Esophagus squamous epithelium (tissue), 5 donors: ENCODE results near the gene COCH. TPM values are rescaled to one million over a fixed set of nuclear protein-coding genes. Genes with fewer than 3 reads are reported as not detected.
"Not testable (repeated sequence)": the region's sequence is repeated elsewhere in the genome, so short reads cannot be mapped to it uniquely, and the experiment has no call there.

Experiments used
- DNase-seq: peaks from one replicate; lab custom pipeline; 2025; lab: John Stamatoyannopoulos, UW
- H3K27ac ChIP-seq, 4 donors: fragments of 200-600 bp; sonication (generic); one replicate each; pipeline ENCODE4 v1.5.1; 2016 to 2019; ENCODE audit warnings: mild to moderate bottlenecking in 1 of 4
- H3K27me3 ChIP-seq, 4 donors: fragments of 200-600 bp; sonication (generic); 1 replicate in 3 of 4; 2 replicates in 1 of 4; pipeline versions ENCODE4 v1.5.1 to v1.6.0; 2017 to 2021; ENCODE audit warnings: antibody characterized with exemption in 1 of 4
- H3K36me3 ChIP-seq, 3 donors: fragments of 200-600 bp; sonication (generic); one replicate each; pipeline ENCODE4 v1.5.1; 2016 to 2019
- H3K4me1 ChIP-seq, 3 donors: fragments of 200-600 bp; sonication (generic); one replicate each; pipeline ENCODE4 v1.5.1; 2017 to 2019
- H3K4me3 ChIP-seq, 4 donors: fragments of 200-600 bp; sonication (generic); 1 replicate in 3 of 4; 2 replicates in 1 of 4; pipeline ENCODE4 v1.5.1; 2016 to 2019; ENCODE audit warnings: mild to moderate bottlenecking in 2 of 4, moderate library complexity in 1 of 4
- H3K9me3 ChIP-seq, 3 donors: fragments of 200-600 bp; sonication (generic); one replicate each; pipeline ENCODE4 v1.5.1; 2016 to 2019
- CTCF ChIP-seq, 6 experiments: fragments of 450-650 bp in 4 of 6; fragments of 200-600 bp in 2 of 6; sonication (generic) in 2 of 6; IDR thresholded peaks; one replicate each; pipeline ENCODE4 v1.5.1; 2016 to 2019; ENCODE audit warnings: antibody characterized with exemption in 6 of 6, mild to moderate bottlenecking in 4 of 6, moderate library complexity in 4 of 6
- POLR2A ChIP-seq, 4 donors: fragments of 450-650 bp; IDR thresholded peaks; one replicate each; pipeline ENCODE4 v1.6.1; 2017; ENCODE audit warnings: antibody characterized with exemption in 4 of 4, mild to moderate bottlenecking in 4 of 4, moderate library complexity in 3 of 4
- WGBS, 2 donors: methylation state at CpG; one replicate each; pipeline ENCODE4 v1.1.5; 2018; 5-methylcytosine and 5-hydroxymethylcytosine counted together
- intact Hi-C: fragments of 100-400 bp; cut with DNase I; formaldehyde crosslinking; loops from one replicate; pipeline ENCODE4 v1.15.0; 2022
- total RNA-seq, 4 donors: library from RNA; depleted of rRNA; stranded (reverse); fragments of >200 nt; gene quantifications; one replicate each; pipeline ENCODE4 v1.1.0, GENCODE V29; 2016
- donor health status: DM: yes; HTN: yes; CAD: no.

COCH gene
- total RNA-seq, 4 donors from 2014 or later: 0.26 to 0.76 TPM; not detected in 2

DNA sequence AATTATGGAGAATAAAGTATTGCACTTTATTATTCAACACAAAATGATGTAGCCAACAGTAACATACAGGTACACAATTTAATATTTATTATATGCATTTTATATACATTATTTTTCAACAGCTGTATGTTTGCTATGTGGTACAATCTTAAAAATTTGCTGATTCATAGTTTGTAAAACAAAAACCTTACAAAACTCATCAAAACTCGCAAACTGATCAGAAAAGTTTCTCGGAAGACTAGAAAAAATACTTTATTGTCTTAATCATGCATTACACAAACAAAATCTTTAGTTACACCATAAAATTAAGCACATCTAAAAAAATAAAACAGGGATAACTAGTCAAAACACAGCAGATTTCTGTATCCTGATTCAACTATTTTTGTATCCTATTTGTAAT is 19.5 kb downstream of the COCH start:
- Histone ChIP-seq H3K27me3 (no peaks in the 10 kb centered on the region), H3K9me3 (no peaks in the 10 kb centered on the region), H3K27ac (no peak overlapping the region), H3K4me3 (no peak overlapping the region), H3K4me1 (no peaks in the 10 kb centered on the region), H3K36me3 (peaks cover 0 to 44% (median 0%) of the 10 kb centered on the region in 3 donors)
- WGBS, 2 donors: 95% methylated on average over 2 of the region's 2 CpGs
- DNase-seq: no peak
- intact Hi-C loops: no loop called here
- no peak for TF ChIP-seq POLR2A (IDR thresholded peaks at IDR 0.05)
- TF ChIP-seq CTCF (IDR thresholded peaks at IDR 0.05): no peak

GRCh38 chr14:30894923-30895515 is 20.7 kb downstream of the COCH start:
- intact Hi-C loops: no loop called here
- Histone ChIP-seq H3K4me3 (no peak overlapping the region), H3K27ac (no peak overlapping the region), H3K9me3 (no peaks in the 10 kb centered on the region), H3K36me3 (peaks cover 0 to 51% (median 0%) of the 10 kb centered on the region in 3 donors), H3K27me3 (no peaks in the 10 kb centered on the region), H3K4me1 (no peaks in the 10 kb centered on the region)
- no peak for DNase-seq
- WGBS, 2 donors: 84 to 92% methylated on average over 4 of the region's 4 CpGs
- TF ChIP-seq POLR2A (IDR thresholded peaks at IDR 0.05): no peak
- no peak for TF ChIP-seq CTCF (IDR thresholded peaks at IDR 0.05)

- intact Hi-C loops: no loop called here
- no peaks in the 10 kb centered on the region for H3K9me3 ChIP-seq
- TF ChIP-seq CTCF (IDR thresholded peaks at IDR 0.05) (no peak), POLR2A (IDR thresholded peaks at IDR 0.05) (no peak)
- H3K27me3 ChIP-seq: no peaks in the 10 kb centered on the region
- H3K27ac ChIP-seq: no peak overlapping the region
- H3K4me1 ChIP-seq: no peaks in the 10 kb centered on the region
- no peak for DNase-seq
- no peak overlapping the region for H3K4me3 ChIP-seq
- peaks cover 0 to 65% (median 0%) of the 10 kb centered on the region in 3 donors for H3K36me3 ChIP-seq
These were observed 22.1 kb downstream of the COCH start for GRCh38 chr14:30896435-30896834.

DNA sequence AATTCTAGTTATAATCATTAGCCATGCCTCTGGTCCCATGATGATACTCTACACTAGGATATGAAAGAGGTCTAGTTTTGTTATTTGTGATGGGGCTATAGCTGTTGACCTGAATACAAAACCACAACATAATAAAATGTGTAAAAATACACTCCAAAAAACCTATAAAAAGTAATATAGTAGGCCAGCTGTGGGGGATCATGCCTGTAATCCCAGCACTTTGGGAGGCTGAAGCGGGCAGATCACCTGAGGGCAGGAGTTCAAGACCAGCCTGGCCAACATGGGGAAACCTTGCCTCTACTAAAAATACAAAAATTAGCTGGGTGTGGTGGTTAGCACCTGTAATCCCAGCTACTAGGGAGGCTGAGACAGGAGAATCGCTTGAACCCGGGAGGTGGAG is 22.8 kb downstream of the COCH start:
- DNase-seq, H3K9me3 ChIP-seq, H3K4me3 ChIP-seq, H3K27me3 ChIP-seq, intact Hi-C loops, H3K27ac ChIP-seq, H3K4me1 ChIP-seq: not testable (repeated sequence)
- WGBS, 2 donors: 70 to 72% methylated on average over 2 to 3 of the region's 3 CpGs
- H3K36me3 ChIP-seq: peaks cover 0 to 71% (median 0%) of the 10 kb centered on the region in 3 donors

DNA sequence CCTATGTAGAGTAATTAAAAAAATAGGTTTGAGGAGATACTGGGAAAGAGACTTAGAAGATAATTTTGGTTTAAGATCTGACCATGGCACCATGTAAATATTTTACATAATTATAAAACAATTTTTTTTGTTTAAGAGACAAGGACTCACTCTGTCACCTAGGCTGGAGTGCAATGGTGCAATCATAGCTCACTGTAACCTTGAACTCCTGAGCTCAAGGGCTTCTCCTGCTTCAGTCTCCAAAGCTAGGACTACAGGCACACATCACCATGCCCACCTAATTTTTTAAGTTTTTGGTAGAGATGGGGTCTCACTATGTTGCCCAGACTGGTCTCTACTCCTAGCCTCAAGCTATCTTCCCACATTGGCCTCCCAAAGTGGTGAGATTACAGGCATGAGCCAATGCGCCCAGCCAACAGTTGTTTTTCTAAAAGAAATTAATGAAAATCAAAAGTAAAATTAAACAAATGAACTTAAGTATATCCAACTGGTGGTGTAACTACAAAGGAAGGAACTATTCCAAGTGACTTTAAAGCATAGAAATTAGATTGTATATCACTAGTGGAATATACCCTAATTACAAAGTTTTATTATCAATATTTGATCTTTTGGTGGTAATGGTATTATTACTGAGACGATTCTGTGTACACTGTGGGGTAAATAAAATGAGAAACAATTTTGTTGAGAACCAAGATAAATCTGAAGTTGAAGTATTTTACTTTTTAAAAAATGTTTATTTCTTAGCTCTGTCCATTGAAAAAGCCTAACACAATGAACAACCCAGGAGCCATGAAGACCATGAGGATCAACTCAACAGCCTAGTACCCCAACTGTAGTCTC is 29.1 kb downstream of the COCH start:
- peaks cover 0 to 88% (median 6%) of the 10 kb centered on the region in 3 donors for H3K36me3 ChIP-seq

More for the DNA sequence above, 29.1 kb downstream of the COCH start:
- 99 to 100% methylated on average over 2 of the region's 2 CpGs for WGBS, 2 donors
- no peaks in the 10 kb centered on the region for H3K4me1 ChIP-seq
- intact Hi-C loops: no loop called here
- H3K27ac ChIP-seq: no peak overlapping the region
- no peak overlapping the region for H3K4me3 ChIP-seq
- no peaks in the 10 kb centered on the region for H3K27me3 ChIP-seq
- no peak for DNase-seq
- TF ChIP-seq CTCF (IDR thresholded peaks at IDR 0.05): no peak
- H3K9me3 ChIP-seq: no peaks in the 10 kb centered on the region
